Nephron (organoid): ENCODE data around the gene JAML.

Experiments used
- H3K27ac Mint-ChIP-seq, 3 experiments: 2 replicates each; pipeline ENCODE4 v1.8.0; 2020; ENCODE audit warnings: mixed read lengths in 3 of 3, mild to moderate bottlenecking in 2 of 3, moderate library complexity in 1 of 3
- H3K27me3 Mint-ChIP-seq: 2 replicates; pipeline ENCODE4 v1.8.0; 2021; ENCODE audit warnings: low read depth, mild to moderate bottlenecking, moderate library complexity, mixed read lengths
- H3K36me3 Mint-ChIP-seq: 2 replicates; pipeline ENCODE4 v1.8.0; 2020; ENCODE audit warnings: low read depth, mixed read lengths
- H3K4me1 Mint-ChIP-seq: 2 replicates; pipeline ENCODE4 v1.8.0; 2020; ENCODE audit warnings: mixed read lengths
- H3K4me3 Mint-ChIP-seq, 3 experiments: 2 replicates each; pipeline ENCODE4 v1.8.0; 2020; ENCODE audit warnings: mild to moderate bottlenecking in 3 of 3, mixed read lengths in 3 of 3, moderate library complexity in 2 of 3
- H3K9me3 Mint-ChIP-seq: 2 replicates; pipeline ENCODE4 v1.8.0; 2020; ENCODE audit warnings: mixed read lengths
- TF ChIP-seq, protein P1 (sequence below), 3 experiments: fragments of 200-600 bp; sonication (generic); IDR thresholded peaks; one replicate each; pipeline ENCODE4 v1.5.0; 2021; ENCODE audit warnings: antibody characterized with exemption in 3 of 3; ENCODE audit not compliant: unreplicated experiment in 3 of 3

The JAML gene

DNA sequence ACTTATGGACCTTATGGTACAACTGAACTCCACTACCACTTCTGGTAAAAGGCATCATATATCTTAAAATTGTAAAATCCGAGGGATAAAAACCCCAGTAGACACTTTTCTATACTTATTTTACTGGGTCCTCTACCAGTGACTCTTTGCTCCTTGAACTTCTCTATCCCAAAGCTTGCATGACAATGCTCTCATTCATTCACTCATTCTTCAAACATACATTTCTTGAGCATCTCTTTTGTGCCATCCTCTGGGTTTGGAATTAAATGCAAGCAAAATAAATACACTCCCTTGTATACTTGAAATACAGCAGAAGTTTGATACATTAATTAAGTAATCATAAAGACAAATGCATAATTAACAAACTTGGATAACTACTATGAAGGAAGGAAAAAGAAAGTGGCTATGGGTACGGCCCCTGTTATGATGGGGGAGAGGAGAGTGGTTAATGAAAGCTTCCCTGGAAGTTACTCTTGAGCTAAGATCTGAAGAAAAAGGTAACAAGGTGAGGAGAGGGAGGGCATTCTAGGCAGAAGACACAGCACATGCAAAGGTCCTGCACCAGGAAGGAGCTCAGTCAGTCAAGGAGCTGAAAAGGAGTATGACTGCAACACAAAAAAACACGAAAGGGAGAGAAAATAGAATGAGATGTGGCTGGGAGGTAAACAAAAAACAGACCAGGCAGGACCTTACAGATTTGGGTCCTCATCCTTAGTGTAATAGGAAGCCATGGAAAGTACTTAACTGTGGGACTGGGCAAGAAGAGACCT lies 19.4 kb upstream of the JAML start:
- peaks cover 3% of the 10 kb centered on the region for H3K4me1 Mint-ChIP-seq
- H3K27ac Mint-ChIP-seq: no peak overlapping the region
- H3K4me3 Mint-ChIP-seq: no peak overlapping the region
- TF ChIP-seq, protein P1, sequence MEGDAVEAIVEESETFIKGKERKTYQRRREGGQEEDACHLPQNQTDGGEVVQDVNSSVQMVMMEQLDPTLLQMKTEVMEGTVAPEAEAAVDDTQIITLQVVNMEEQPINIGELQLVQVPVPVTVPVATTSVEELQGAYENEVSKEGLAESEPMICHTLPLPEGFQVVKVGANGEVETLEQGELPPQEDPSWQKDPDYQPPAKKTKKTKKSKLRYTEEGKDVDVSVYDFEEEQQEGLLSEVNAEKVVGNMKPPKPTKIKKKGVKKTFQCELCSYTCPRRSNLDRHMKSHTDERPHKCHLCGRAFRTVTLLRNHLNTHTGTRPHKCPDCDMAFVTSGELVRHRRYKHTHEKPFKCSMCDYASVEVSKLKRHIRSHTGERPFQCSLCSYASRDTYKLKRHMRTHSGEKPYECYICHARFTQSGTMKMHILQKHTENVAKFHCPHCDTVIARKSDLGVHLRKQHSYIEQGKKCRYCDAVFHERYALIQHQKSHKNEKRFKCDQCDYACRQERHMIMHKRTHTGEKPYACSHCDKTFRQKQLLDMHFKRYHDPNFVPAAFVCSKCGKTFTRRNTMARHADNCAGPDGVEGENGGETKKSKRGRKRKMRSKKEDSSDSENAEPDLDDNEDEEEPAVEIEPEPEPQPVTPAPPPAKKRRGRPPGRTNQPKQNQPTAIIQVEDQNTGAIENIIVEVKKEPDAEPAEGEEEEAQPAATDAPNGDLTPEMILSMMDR (IDR thresholded peaks at IDR 0.05; ENCODE audit: unreplicated experiment in 3 of 3): no peak
- H3K36me3 Mint-ChIP-seq: no peaks in the 10 kb centered on the region
- no peaks in the 10 kb centered on the region for H3K9me3 Mint-ChIP-seq
- H3K27me3 Mint-ChIP-seq: peaks cover 79% of the 10 kb centered on the region

GRCh38 chr11:118243161-118243560 lies 18.4 kb upstream of the JAML start:
- H3K9me3 Mint-ChIP-seq: no peaks in the 10 kb centered on the region
- no peak overlapping the region for H3K27ac Mint-ChIP-seq
- no peaks in the 10 kb centered on the region for H3K36me3 Mint-ChIP-seq
- peaks cover 3% of the 10 kb centered on the region for H3K4me1 Mint-ChIP-seq
- no peak overlapping the region for H3K4me3 Mint-ChIP-seq
- peaks cover 72% of the 10 kb centered on the region for H3K27me3 Mint-ChIP-seq
- TF ChIP-seq, protein P1 (IDR thresholded peaks at IDR 0.05; ENCODE audit: unreplicated experiment in 3 of 3): no peak

GRCh38 chr11:118241764-118242098 lies 16.9 kb upstream of the JAML start:
- Mint-ChIP-seq H3K4me3 (no peak overlapping the region), H3K9me3 (no peaks in the 10 kb centered on the region), H3K27ac (no peak overlapping the region), H3K4me1 (peaks cover 3% of the 10 kb centered on the region), H3K27me3 (peaks cover 59% of the 10 kb centered on the region), H3K36me3 (no peaks in the 10 kb centered on the region)
- TF ChIP-seq, protein P1 (IDR thresholded peaks at IDR 0.05; ENCODE audit: unreplicated experiment in 3 of 3): no peak

DNA sequence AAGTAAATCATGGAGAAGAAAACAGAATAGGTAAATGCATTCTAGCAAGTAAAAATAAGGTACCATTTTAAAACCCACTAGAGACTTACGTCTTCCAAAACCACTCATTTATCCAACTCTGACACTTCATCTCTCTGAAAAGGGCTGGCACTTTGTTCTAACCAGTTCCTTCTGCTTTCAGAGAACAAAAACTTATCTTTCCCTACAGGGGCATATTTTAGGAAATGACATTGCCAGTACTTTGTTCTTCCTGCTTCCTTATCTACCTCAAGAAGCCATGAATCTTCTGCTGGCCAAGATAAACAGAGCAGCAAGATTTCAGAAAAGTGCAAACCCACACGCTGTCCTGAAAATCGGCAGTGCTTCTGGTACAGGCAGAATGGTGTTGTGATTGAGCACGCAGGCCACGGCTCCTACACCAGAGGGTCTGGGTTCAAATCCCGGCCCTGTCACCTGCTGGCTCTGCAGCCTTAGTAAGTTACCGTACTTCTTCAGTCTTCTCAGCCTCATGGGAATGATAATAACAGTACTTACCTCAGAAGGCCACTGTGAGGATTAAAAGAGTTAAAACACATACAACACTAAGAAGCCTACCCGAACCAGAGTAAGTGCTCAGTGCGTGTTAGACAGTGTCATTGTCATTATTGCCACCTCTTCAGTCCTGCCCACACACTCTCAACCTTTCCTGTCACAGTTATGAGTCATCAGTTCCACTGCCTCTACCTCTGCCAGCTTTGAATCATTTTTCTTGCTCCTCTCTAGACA lies 16.4 kb upstream of the JAML start:
- TF ChIP-seq, protein P1 (IDR thresholded peaks at IDR 0.05; ENCODE audit: unreplicated experiment in 3 of 3): no peak
- H3K4me1 Mint-ChIP-seq: peaks cover 3% of the 10 kb centered on the region
- no peak overlapping the region for H3K4me3 Mint-ChIP-seq
- H3K9me3 Mint-ChIP-seq: no peaks in the 10 kb centered on the region
- no peaks in the 10 kb centered on the region for H3K36me3 Mint-ChIP-seq
- H3K27ac Mint-ChIP-seq: no peak overlapping the region
- H3K27me3 Mint-ChIP-seq: peaks cover 55% of the 10 kb centered on the region

DNA sequence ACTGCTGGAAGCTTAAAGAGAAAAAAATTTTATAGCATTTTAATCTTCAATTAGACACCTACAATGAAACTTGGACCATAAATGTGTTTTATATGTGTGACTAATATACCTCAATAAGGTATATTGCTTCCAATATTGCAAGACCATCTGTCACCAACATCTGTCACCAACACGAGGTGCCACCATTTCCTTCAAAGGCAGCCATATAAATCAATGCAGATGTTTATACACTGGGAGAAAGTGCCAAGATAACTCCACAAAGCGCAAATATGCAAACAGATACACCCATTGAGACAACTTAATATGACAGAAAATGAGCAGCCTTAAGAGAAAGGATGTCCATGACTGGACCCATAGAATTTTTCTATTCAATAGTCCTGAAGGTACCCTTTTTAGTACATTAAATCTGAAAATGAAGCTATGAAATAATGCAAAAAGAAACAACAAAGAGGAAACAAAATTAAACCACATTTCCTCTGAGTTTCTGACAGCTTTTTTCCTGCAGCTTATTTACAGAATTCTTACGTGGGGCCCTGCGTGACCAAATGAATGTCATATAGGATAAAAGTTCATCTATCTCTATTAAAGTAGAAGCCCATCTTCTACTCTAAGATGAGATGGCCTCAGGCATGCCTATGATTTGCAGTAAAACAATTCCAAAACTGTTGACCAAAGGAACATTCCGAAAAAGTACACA lies 14.8 kb upstream of the JAML start:
- TF ChIP-seq, protein P1 (IDR thresholded peaks at IDR 0.05; ENCODE audit: unreplicated experiment in 3 of 3): no peak
- no peaks in the 10 kb centered on the region for H3K9me3 Mint-ChIP-seq
- no peak overlapping the region for H3K4me3 Mint-ChIP-seq
- peaks cover 3% of the 10 kb centered on the region for H3K4me1 Mint-ChIP-seq
- H3K36me3 Mint-ChIP-seq: no peaks in the 10 kb centered on the region
- no peak overlapping the region for H3K27ac Mint-ChIP-seq
- H3K27me3 Mint-ChIP-seq: peaks cover 45% of the 10 kb centered on the region
